ENCODE data around the gene YEATS4. TPM values are rescaled to one million over a fixed set of nuclear protein-coding genes. Genes with fewer than 3 reads are reported as not detected.
A peak's percentile ranks its signal among the peaks of the same experiment; 100 is the strongest.

Gene YEATS4
- total RNA-seq, 6 donors from 2014 or later, result 1.00 to 12.8 (median 10.2) TPM

DNA sequence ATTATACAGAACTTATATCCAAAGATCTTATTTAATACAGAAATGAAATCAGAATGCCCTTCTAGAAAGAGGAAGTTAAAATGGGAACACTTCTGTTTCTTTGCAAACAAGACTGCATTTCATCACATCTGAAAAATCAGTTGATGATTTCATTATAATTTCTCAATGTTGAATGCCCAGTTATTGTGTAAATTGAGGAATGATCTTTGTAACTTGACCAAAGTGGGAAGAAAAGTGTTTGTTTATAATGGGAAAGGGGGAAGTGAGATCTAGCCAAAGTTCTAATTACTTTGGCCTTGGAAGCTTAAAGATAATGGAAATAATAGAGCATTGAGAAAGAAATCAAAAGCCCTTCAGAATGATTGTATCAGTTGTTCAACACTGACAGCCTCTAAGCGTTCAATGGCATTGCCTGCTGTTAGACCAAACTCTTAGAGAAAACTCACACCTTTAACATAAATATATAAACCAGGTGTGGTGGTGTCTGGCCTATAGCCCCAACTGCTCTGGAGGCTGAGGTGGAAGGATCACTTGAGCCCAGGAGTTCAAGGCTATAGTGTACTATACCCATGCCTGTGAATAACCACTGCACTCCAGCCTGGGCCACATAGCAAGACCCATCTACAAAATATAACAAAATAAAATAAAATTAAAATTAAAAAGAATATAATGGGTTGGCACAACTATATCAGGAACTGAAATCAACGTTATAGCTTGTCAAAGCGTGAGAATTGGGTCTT, 21.3 kb upstream of the YEATS4 start:
- WGBS, 2 donors, result 57 to 67% methylated on average over 3 of the region's 3 CpGs
- no peak for DNase-seq
- ATAC-seq (ENCODE audit: low FRiP score in 2 of 2), result peak in 1 of 2 donors; percentile 48

DNA sequence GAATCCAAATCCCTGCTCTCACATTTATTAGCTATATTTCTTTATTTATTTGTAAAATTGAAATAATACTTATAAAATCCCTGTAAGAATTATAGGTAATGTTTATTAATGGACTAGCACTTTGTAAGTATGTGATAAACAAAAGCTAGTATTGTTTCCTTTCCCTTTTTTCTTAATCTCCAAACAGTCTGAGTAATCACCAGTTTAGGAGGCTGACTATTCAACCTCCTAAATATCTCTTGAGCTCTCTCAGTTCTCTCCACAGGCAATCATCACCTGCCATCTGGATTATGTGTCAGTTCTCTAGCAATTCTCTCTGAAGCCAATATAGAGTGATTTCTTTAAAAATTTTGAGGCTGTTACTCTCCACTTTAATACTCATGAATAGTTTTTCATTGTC, 20.6 kb upstream of the YEATS4 start:
- TF ChIP-seq EP300 (IDR thresholded peaks at IDR 0.05) (no peak), POLR2AphosphoS5 (IDR thresholded peaks at IDR 0.05) (no peak), POLR2A (IDR thresholded peaks at IDR 0.05) (no peak)
- Histone ChIP-seq H3K36me3 (no peaks in the 10 kb centered on the region), H3K4me3 (no peak overlapping the region), H3K27me3 (no peaks in the 10 kb centered on the region), H3K4me1 (peaks cover 7 to 47% (median 32%) of the 10 kb centered on the region in 4 donors), H3K27ac (peak overlapping the region in 1 of 4 donors; percentile 46), H3K9me3 (no peaks in the 10 kb centered on the region)
- DNase-seq (no peak), ATAC-seq (ENCODE audit: low FRiP score in 2 of 2) (no peak)

More for the DNA sequence above, 21.3 kb upstream of the YEATS4 start:
- H3K36me3 ChIP-seq, result no peaks in the 10 kb centered on the region
- no peak overlapping the region for H3K4me3 ChIP-seq
- H3K27ac ChIP-seq, result peak overlapping the region in 3 of 4 donors; percentile 40 to 52 (median 46)
- H3K27me3 ChIP-seq, result no peaks in the 10 kb centered on the region
- no peaks in the 10 kb centered on the region for H3K9me3 ChIP-seq
- H3K4me1 ChIP-seq, result peaks cover 4 to 47% (median 30%) of the 10 kb centered on the region in 4 donors
- TF ChIP-seq POLR2AphosphoS5 (IDR thresholded peaks at IDR 0.05) (peak in 1 of 2 donors; percentile 35), POLR2A (IDR thresholded peaks at IDR 0.05) (no peak), EP300 (IDR thresholded peaks at IDR 0.05) (peak in 1 of 4 donors; percentile 19)
- TF ChIP-seq, protein P1, sequence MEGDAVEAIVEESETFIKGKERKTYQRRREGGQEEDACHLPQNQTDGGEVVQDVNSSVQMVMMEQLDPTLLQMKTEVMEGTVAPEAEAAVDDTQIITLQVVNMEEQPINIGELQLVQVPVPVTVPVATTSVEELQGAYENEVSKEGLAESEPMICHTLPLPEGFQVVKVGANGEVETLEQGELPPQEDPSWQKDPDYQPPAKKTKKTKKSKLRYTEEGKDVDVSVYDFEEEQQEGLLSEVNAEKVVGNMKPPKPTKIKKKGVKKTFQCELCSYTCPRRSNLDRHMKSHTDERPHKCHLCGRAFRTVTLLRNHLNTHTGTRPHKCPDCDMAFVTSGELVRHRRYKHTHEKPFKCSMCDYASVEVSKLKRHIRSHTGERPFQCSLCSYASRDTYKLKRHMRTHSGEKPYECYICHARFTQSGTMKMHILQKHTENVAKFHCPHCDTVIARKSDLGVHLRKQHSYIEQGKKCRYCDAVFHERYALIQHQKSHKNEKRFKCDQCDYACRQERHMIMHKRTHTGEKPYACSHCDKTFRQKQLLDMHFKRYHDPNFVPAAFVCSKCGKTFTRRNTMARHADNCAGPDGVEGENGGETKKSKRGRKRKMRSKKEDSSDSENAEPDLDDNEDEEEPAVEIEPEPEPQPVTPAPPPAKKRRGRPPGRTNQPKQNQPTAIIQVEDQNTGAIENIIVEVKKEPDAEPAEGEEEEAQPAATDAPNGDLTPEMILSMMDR (IDR thresholded peaks at IDR 0.05), result no peak

DNA sequence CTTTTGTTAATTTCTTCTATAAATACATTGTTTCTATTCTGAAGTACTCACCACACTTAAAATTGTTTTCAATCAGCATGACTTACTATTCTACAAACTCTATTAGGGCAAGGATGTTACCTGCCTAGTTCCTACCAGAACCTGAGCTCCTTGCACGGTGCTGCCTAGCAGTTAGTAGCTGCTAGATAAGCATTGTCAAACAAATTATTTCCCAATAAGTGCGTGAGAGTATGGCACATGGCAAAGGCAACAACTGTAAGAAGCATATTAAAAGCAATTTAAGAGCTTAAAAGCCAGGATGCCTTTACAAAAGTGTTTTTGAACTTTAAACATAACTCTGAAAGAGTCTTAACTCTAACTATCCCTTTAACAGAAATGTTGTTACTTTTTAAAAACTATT, 19.5 kb upstream of the YEATS4 start:
- 35 to 43% methylated on average over 2 of the region's 2 CpGs for WGBS, 2 donors
- no peaks in the 10 kb centered on the region for H3K27me3 ChIP-seq
- H3K4me1 ChIP-seq, result peaks cover 7 to 47% (median 32%) of the 10 kb centered on the region in 4 donors
- ATAC-seq (ENCODE audit: low FRiP score in 2 of 2), result no peak
- no peaks in the 10 kb centered on the region for H3K36me3 ChIP-seq
- TF ChIP-seq POLR2A (IDR thresholded peaks at IDR 0.05) (no peak), POLR2AphosphoS5 (IDR thresholded peaks at IDR 0.05) (no peak), EP300 (IDR thresholded peaks at IDR 0.05) (no peak)
- TF ChIP-seq, protein P1 (IDR thresholded peaks at IDR 0.05), result no peak
- no peak overlapping the region for H3K4me3 ChIP-seq
- no peaks in the 10 kb centered on the region for H3K9me3 ChIP-seq
- H3K27ac ChIP-seq, result peak overlapping the region in 2 of 4 donors; percentile 42 to 47
- peak in 1 of 2 donors; percentile 36 for DNase-seq

DNA sequence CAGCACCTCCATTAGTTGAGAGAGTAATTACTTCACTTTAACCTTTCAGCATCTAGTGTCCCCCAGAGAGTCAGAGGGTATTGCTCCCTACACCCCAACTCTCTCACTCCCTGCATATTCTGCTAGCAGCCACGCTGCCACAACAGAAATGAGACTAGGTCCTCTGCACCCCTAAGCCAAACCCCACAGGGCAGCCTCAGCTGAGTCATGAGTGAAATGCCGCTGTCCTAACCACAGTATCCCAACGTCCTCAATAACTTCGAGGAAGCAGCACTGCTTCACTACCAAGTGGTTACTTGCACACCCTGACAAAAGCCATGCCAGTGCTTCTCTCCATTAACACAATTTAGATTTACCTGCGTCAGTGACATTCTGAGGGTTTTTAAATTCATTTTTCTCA, 18.2 kb upstream of the YEATS4 start:
- no peak overlapping the region for H3K4me3 ChIP-seq
- 51 to 56% methylated on average over 5 of the region's 5 CpGs for WGBS, 2 donors
- ATAC-seq (ENCODE audit: low FRiP score in 2 of 2) (peak; percentile 58 to 70), DNase-seq (peak in 1 of 2 donors; percentile 64)
- H3K27me3 ChIP-seq, result no peaks in the 10 kb centered on the region
- H3K4me1 ChIP-seq, result peaks cover 7 to 47% (median 32%) of the 10 kb centered on the region in 4 donors
- no peaks in the 10 kb centered on the region for H3K9me3 ChIP-seq
- no peaks in the 10 kb centered on the region for H3K36me3 ChIP-seq
- no peak for TF ChIP-seq POLR2AphosphoS5 (IDR thresholded peaks at IDR 0.05)
- no peak for TF ChIP-seq POLR2A (IDR thresholded peaks at IDR 0.05)
- no peak for TF ChIP-seq EP300 (IDR thresholded peaks at IDR 0.05)
- TF ChIP-seq, protein P1 (IDR thresholded peaks at IDR 0.05), result no peak
- H3K27ac ChIP-seq, result peak overlapping the region in 2 of 4 donors; percentile 47 to 56

DNA sequence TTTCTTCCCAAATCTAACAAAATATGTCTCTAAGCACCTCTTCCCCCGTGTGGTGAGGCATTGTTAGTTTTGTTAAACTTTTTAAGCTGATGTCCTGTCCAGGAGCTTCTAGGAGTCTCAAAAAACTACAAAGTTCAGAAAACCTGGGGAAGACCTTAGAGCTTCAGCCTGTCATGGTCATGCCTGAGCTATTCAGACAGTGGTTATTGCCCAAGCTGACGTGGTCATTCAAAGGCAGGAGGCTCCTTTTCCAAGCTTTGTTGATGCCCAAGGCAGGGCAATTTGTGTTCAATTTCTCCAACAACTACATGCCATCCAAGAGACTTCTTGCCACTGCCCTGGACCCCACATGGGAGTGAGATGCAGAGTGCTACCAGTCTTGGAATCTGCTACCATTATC, 17.1 kb upstream of the YEATS4 start:
- Histone ChIP-seq H3K27ac (peak overlapping the region in 1 of 4 donors; percentile 36), H3K36me3 (no peaks in the 10 kb centered on the region), H3K27me3 (no peaks in the 10 kb centered on the region), H3K4me1 (peaks cover 3 to 40% (median 32%) of the 10 kb centered on the region in 4 donors), H3K9me3 (no peaks in the 10 kb centered on the region), H3K4me3 (no peak overlapping the region)
- no peak for ATAC-seq (ENCODE audit: low FRiP score in 2 of 2)
- 70 to 71% methylated on average over 2 of the region's 2 CpGs for WGBS, 2 donors
- TF ChIP-seq POLR2AphosphoS5 (IDR thresholded peaks at IDR 0.05) (no peak), EP300 (IDR thresholded peaks at IDR 0.05) (no peak)
- no peak for DNase-seq
